PC-3 (cell line): Measurements from ENCODE around the gene ATP5PD. TPM values are rescaled to one million over a fixed set of nuclear protein-coding genes. Genes with fewer than 3 reads are reported as not detected.
A peak's percentile ranks its signal among the peaks of the same experiment; 100 is the strongest.

Source experiments
- ATAC-seq: fragments of 200-7000 bp; cut with Tn5 transposase; 2 replicates; pipeline ENCODE4 v1.9.1; 2020; ENCODE audit warnings: mild to moderate bottlenecking, moderate library complexity
- BruUV-seq: library from RNA; stranded (reverse); fragments of 400-500 nt; replicated peaks from 2 replicates; lab custom pipeline; 2021; lab: Mats Ljungman, UMichigan
- CTCF ChIA-PET: fragments of 300-600 bp; sonication (Branson Sonifier 250); formaldehyde crosslinking; loops from one replicate; lab custom pipeline; 2022; ENCODE audit warnings: antibody characterized with exemption; lab: Charles Lee
- POLR2A ChIA-PET: fragments of 300-600 bp; sonication (Branson Sonifier 250); formaldehyde crosslinking; loops from one replicate; lab custom pipeline; 2022; ENCODE audit warnings: antibody characterized with exemption; ENCODE audit not compliant: unreplicated experiment; lab: Charles Lee
- DNase-seq: peaks from one replicate; pipeline ENCODE4 v3.0.0-alpha.2; 2015
- H2AFZ ChIP-seq: fragments of 300-600 bp; sonication (generic); 2 replicates; pipeline ENCODE4 v1.6.0; 2016; ENCODE audit warnings: antibody characterized with exemption, low read length
- H3F3A ChIP-seq: fragments of 300-600 bp; sonication (generic); one replicate; pipeline ENCODE4 v1.6.0; 2017; ENCODE audit warnings: antibody characterized with exemption, low read length, control low read depth, mild to moderate bottlenecking; ENCODE audit not compliant: unreplicated experiment
- H3K27ac ChIP-seq: fragments of 300-600 bp; sonication (generic); 2 replicates; pipeline ENCODE4 v1.5.1; 2016; ENCODE audit warnings: mild to moderate bottlenecking, low read length
- H3K27me3 ChIP-seq: fragments of 300-600 bp; sonication (generic); 2 replicates; pipeline ENCODE4 v1.6.1; 2016; ENCODE audit warnings: low read length, mixed read lengths
- H3K36me3 ChIP-seq: fragments of 300-600 bp; sonication (generic); 2 replicates; pipeline ENCODE4 v1.6.1; 2016; ENCODE audit warnings: low read depth, mixed run types, low read length, mixed read lengths
- H3K4me1 ChIP-seq: fragments of 300-600 bp; sonication (generic); 2 replicates; pipeline ENCODE4 v1.5.1; 2016; ENCODE audit warnings: low read length; ENCODE audit not compliant: insufficient read depth
- H3K4me2 ChIP-seq: fragments of 300-600 bp; sonication (generic); 2 replicates; pipeline ENCODE4 v1.6.0; 2016; ENCODE audit warnings: low read length
- H3K4me3 ChIP-seq: fragments of 300-600 bp; sonication (generic); 2 replicates; pipeline ENCODE4 v1.5.1; 2016; ENCODE audit warnings: mild to moderate bottlenecking, low read length, mixed read lengths
- H3K79me2 ChIP-seq: fragments of 300-600 bp; sonication (generic); 2 replicates; pipeline ENCODE4 v1.6.1; 2017; ENCODE audit warnings: low read length, mixed read lengths
- H3K9ac ChIP-seq: fragments of 300-600 bp; sonication (generic); 2 replicates; pipeline ENCODE4 v1.6.0; 2016; ENCODE audit warnings: mild to moderate bottlenecking, low read length
- H3K9me2 ChIP-seq: fragments of 300-600 bp; sonication (generic); replicated peaks from 2 replicates; pipeline ENCODE4 v1.6.1; 2016; ENCODE audit warnings: mixed run types, low read length, mixed read lengths
- H3K9me3 ChIP-seq: fragments of 300-600 bp; sonication (generic); 2 replicates; pipeline ENCODE4 v1.6.1; 2016; ENCODE audit warnings: low read length, mixed read lengths
- H4K20me1 ChIP-seq: fragments of 300-600 bp; sonication (generic); 2 replicates; pipeline ENCODE4 v1.6.1; 2016; ENCODE audit warnings: low read length, mixed read lengths
- CTCF ChIP-seq: fragments of 300-600 bp; sonication (generic); conservative IDR thresholded peaks from 2 replicates; pipeline ENCODE4 v1.5.1; 2017; ENCODE audit warnings: antibody characterized with exemption, low read depth, mild to moderate bottlenecking, low read length
- EZH2 ChIP-seq: fragments of 300-600 bp; sonication (generic); IDR thresholded peaks from one replicate; pipeline ENCODE4 v1.6.1; 2017; ENCODE audit warnings: antibody characterized with exemption, mild to moderate bottlenecking, low read length; ENCODE audit not compliant: unreplicated experiment
- EZH2phosphoT487 ChIP-seq: fragments of 300-600 bp; sonication (generic); IDR thresholded peaks from 2 replicates; pipeline ENCODE4 v1.6.1; 2018; ENCODE audit warnings: mild to moderate bottlenecking, antibody characterized with exemption, low read length, borderline replicate concordance
- intact Hi-C: fragments of 100-400 bp; cut with micrococcal nuclease; formaldehyde crosslinking; loops from 2 replicates; pipeline ENCODE4 v1.9.0; 2023
- total RNA-seq: library from RNA; depleted of rRNA; stranded (reverse); fragments of >200 nt; gene quantifications from 2 replicates; pipeline ENCODE4 v1.2.3, GENCODE V29; 2014

The ATP5PD gene
- total RNA-seq, 1 experiment from 2014 or later: 361 TPM

GRCh38 chr17:75019710-75020109 lies 27.1 kb downstream of the ATP5PD start:
- no peak overlapping the region for H3K27ac ChIP-seq
- no peak overlapping the region for H3K9ac ChIP-seq
- POLR2A ChIA-PET: no interaction called here
- peaks cover 11% of the 10 kb centered on the region for H3K4me1 ChIP-seq
- TF ChIP-seq EZH2phosphoT487 (no peak), EZH2 (no peak), CTCF (no peak)
- peaks cover 42% of the 10 kb centered on the region for H3K36me3 ChIP-seq
- H3K27me3 ChIP-seq: no peaks in the 10 kb centered on the region
- no TSS peak for BruUV-seq
- no peak overlapping the region for H3K4me2 ChIP-seq
- no peak overlapping the region for H2AFZ ChIP-seq
- no peak for ATAC-seq
- intact Hi-C loops: no loop called here
- H3K9me3 ChIP-seq: no peaks in the 10 kb centered on the region
- H4K20me1 ChIP-seq: no peaks in the 10 kb centered on the region
- peaks cover 18% of the 10 kb centered on the region for H3K79me2 ChIP-seq
- DNase-seq: no peak
- H3F3A ChIP-seq: no peaks in the 10 kb centered on the region
- H3K9me2 ChIP-seq: no peaks in the 10 kb centered on the region
- CTCF ChIA-PET: no interaction called here
- no peak overlapping the region for H3K4me3 ChIP-seq

GRCh38 chr17:75019146-75019545 lies 27.6 kb downstream of the ATP5PD start:
- ATAC-seq (no peak), DNase-seq (no peak)
- H3K36me3 ChIP-seq: peaks cover 42% of the 10 kb centered on the region
- no peak overlapping the region for H2AFZ ChIP-seq
- intact Hi-C loops: no loop called here
- BruUV-seq: no TSS peak
- H3F3A ChIP-seq: no peaks in the 10 kb centered on the region
- H4K20me1 ChIP-seq: no peaks in the 10 kb centered on the region
- CTCF ChIA-PET: interaction anchor here (0.6 to 0.9 kb wide), 2 partner anchors 58 to 97 kb away, joined by 3 to 4 read pairs; no protein-coding TSS in a partner anchor
- no peaks in the 10 kb centered on the region for H3K9me3 ChIP-seq
- H3K4me3 ChIP-seq: no peak overlapping the region
- no peak overlapping the region for H3K9ac ChIP-seq
- peaks cover 23% of the 10 kb centered on the region for H3K79me2 ChIP-seq
- no peaks in the 10 kb centered on the region for H3K9me2 ChIP-seq
- POLR2A ChIA-PET: no interaction called here
- no peaks in the 10 kb centered on the region for H3K27me3 ChIP-seq
- TF ChIP-seq EZH2: no peak
- no peak for TF ChIP-seq CTCF
- TF ChIP-seq EZH2phosphoT487: no peak
- no peak overlapping the region for H3K27ac ChIP-seq
- H3K4me1 ChIP-seq: peaks cover 6% of the 10 kb centered on the region
- H3K4me2 ChIP-seq: no peak overlapping the region

GRCh38 chr17:75013092-75013559 lies 33.6 kb downstream of the ATP5PD start:
- TSS peak; percentile 79 for BruUV-seq
- H3K27me3 ChIP-seq: no peaks in the 10 kb centered on the region
- peak overlapping the region; percentile 84 for H3K9ac ChIP-seq
- H4K20me1 ChIP-seq: no peaks in the 10 kb centered on the region
- peaks cover 38% of the 10 kb centered on the region for H3K79me2 ChIP-seq
- H3K9me3 ChIP-seq: no peaks in the 10 kb centered on the region
- peak; percentile 0; the same call in 1 of the 2 replicates for ATAC-seq
- H3K9me2 ChIP-seq: no peaks in the 10 kb centered on the region
- H3K4me3 ChIP-seq: peak overlapping the region; percentile 87
- intact Hi-C loops: loop anchor here (1.0 to 2.0 kb wide), 2 partner anchors 11 to 52 kb away; no protein-coding TSS in a partner anchor
- POLR2A ChIA-PET: interaction anchor here (0.6 to 1.1 kb wide), 2 partner anchors 11 to 22 kb away, joined by 3 to 4 read pairs; no protein-coding TSS in a partner anchor
- TF ChIP-seq EZH2 (no peak), EZH2phosphoT487 (no peak), CTCF (no peak)
- H3K27ac ChIP-seq: peak overlapping the region; percentile 68
- CTCF ChIA-PET: interaction anchor here (0.7 to 2.0 kb wide), 4 partner anchors 11 to 159 kb away, joined by 3 to 10 read pairs (median 6); no protein-coding TSS in a partner anchor
- peaks cover 7% of the 10 kb centered on the region; the same call in 1 of the 2 replicates for H3K36me3 ChIP-seq
- H2AFZ ChIP-seq: peak overlapping the region; percentile 98
- H3K4me2 ChIP-seq: peak overlapping the region; percentile 93
- no peak for DNase-seq
- peaks cover 4% of the 10 kb centered on the region for H3F3A ChIP-seq
- H3K4me1 ChIP-seq: peaks cover 30% of the 10 kb centered on the region
